Type B pancreatic cell (in vitro differentiated cells): ENCODE measurements around the gene MOBP. TPM values are rescaled to one million over a fixed set of nuclear protein-coding genes. Genes with fewer than 3 reads are reported as not detected.

ENCODE experiments used
- DNase-seq: peaks from one replicate; pipeline ENCODE4 v3.0.0; 2021; ENCODE audit warnings: mixed read lengths; ENCODE audit not compliant: unreplicated experiment; ENCODE audit errors: extremely low spot score
- H3K27ac Mint-ChIP-seq: 2 replicates; pipeline ENCODE4 v1.8.0; 2021; ENCODE audit warnings: mild to moderate bottlenecking, mixed read lengths
- H3K27me3 Mint-ChIP-seq: 2 replicates; pipeline ENCODE4 v1.8.0; 2021; ENCODE audit warnings: mixed read lengths
- H3K36me3 Mint-ChIP-seq: 2 replicates; pipeline ENCODE4 v1.8.0; 2021; ENCODE audit warnings: mixed read lengths
- H3K4me1 Mint-ChIP-seq: one replicate; pipeline ENCODE4 v1.8.0; 2021; ENCODE audit warnings: mixed read lengths; ENCODE audit not compliant: unreplicated experiment
- H3K4me3 Mint-ChIP-seq: 2 replicates; pipeline ENCODE4 v1.8.0; 2021; ENCODE audit warnings: mild to moderate bottlenecking, mixed read lengths
- H3K9me3 Mint-ChIP-seq: 2 replicates; pipeline ENCODE4 v1.8.0; 2021; ENCODE audit warnings: mixed read lengths
- total RNA-seq: library from RNA; stranded (reverse); gene quantifications from 2 replicates; pipeline ENCODE4 v1.2.1, GENCODE V29; 2021; ENCODE audit warnings: low replicate concordance
- TF ChIP-seq, protein P1 (sequence below): fragments of 200-600 bp; sonication (generic); conservative IDR thresholded peaks from 2 replicates; pipeline ENCODE4 v1.5.0; 2021; ENCODE audit warnings: antibody characterized with exemption, mild to moderate bottlenecking

Gene MOBP
- total RNA-seq, 1 donor from 2014 or later, result not detected

DNA sequence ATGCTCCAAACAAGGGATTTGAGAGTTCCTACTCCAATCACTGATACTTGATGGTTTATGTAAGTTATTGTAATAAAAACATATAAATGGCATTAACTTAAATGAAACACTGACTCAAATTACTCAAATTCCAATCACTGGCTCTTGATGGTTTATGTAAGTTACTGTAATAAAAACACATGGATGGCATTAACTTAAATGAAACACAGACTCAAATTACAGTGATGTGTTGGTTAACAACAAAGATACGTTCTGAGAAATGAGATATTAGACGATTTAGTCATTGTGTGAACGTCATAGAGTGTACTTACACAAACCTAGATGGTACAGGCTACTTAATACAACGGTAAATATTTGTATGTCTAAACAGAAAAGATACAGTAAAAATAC, 6.6 kb downstream of the MOBP start:
- Mint-ChIP-seq H3K27ac (peak overlapping the region; percentile 34), H3K4me3 (no peak overlapping the region), H3K27me3 (no peaks in the 10 kb centered on the region), H3K36me3 (no peaks in the 10 kb centered on the region), H3K4me1 (peaks cover 5% of the 10 kb centered on the region), H3K9me3 (no peaks in the 10 kb centered on the region)
- no peak for DNase-seq
- TF ChIP-seq, protein P1, sequence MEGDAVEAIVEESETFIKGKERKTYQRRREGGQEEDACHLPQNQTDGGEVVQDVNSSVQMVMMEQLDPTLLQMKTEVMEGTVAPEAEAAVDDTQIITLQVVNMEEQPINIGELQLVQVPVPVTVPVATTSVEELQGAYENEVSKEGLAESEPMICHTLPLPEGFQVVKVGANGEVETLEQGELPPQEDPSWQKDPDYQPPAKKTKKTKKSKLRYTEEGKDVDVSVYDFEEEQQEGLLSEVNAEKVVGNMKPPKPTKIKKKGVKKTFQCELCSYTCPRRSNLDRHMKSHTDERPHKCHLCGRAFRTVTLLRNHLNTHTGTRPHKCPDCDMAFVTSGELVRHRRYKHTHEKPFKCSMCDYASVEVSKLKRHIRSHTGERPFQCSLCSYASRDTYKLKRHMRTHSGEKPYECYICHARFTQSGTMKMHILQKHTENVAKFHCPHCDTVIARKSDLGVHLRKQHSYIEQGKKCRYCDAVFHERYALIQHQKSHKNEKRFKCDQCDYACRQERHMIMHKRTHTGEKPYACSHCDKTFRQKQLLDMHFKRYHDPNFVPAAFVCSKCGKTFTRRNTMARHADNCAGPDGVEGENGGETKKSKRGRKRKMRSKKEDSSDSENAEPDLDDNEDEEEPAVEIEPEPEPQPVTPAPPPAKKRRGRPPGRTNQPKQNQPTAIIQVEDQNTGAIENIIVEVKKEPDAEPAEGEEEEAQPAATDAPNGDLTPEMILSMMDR, result no peak

DNA sequence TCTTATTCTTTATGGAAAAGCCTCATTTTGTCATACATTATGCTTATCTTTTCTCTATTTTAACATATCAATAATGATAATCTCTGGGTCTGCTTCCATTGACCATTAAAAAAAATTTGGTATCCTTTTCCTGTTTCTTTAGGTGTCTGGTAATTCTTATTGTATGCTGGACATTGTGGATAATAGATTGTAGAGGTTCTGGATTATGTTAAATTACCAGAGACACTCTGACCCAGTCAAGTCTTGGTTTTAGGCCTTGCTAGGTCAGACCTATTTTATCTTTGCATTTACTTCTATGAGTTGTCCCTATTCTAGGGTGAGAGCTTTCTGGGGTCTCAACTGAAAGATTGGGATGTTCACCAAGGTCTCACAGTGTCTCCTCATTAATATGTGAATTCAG, 9.3 kb downstream of the MOBP start:
- DNase-seq, result no peak
- Mint-ChIP-seq H3K27me3 (no peaks in the 10 kb centered on the region), H3K4me1 (peaks cover 5% of the 10 kb centered on the region), H3K9me3 (no peaks in the 10 kb centered on the region), H3K27ac (no peak overlapping the region), H3K4me3 (no peak overlapping the region), H3K36me3 (no peaks in the 10 kb centered on the region)
- TF ChIP-seq, protein P1, result no peak

DNA sequence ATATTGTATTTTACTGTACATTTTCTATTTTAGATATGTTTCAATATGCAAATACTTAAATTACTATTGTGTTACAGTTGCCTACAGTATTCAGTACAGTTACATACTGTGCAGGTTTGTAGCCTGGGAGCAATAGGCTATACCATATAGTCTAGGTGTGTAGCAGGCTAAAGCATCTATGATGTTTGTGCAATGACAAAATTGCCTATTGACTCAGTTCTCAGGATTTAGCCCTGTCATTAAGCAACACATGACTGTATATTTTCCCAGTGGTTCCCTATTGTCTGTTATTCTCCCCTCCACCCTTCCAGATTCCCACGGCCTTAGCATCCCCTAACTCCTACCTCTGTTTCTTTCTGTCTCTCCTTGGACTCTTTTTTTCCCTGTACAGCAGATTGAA, 10.7 kb downstream of the MOBP start:
- peaks cover 4% of the 10 kb centered on the region for H3K4me1 Mint-ChIP-seq
- H3K9me3 Mint-ChIP-seq, result no peaks in the 10 kb centered on the region
- no peaks in the 10 kb centered on the region for H3K27me3 Mint-ChIP-seq
- DNase-seq, result no peak
- TF ChIP-seq, protein P1, result no peak
- H3K27ac Mint-ChIP-seq, result no peak overlapping the region
- no peak overlapping the region for H3K4me3 Mint-ChIP-seq
- H3K36me3 Mint-ChIP-seq, result no peaks in the 10 kb centered on the region

DNA sequence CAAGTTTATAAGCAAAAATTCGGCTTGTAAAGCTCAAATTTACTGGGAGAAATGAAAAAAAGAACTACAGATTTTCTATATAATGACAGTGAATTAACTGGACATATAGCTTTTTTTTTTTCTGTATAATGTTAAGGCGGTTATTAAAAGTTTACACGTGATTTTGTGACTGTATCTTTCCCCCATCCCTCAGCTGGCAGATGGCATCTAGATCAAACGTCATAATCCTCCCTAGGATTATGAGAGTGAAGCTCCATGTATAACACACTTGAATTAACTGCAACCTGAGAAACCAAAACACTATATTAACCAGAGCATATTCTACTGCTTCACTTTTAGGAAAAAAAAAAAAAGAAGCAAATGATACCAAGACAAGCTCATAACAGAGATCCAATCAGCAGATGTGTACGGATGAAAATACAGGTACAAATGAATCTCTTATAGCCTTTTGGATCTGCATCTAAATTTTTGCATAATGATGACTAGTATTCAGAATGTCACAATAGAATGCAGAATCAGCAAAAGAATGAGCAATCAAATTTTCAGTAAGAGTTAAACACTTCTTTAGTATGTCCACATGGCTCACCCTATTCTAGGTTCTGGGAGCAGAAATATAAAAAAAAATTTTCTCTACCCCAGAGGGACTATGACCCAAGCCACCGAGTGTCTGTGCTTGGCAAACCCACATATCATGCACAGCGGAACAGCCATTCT, 12.4 kb downstream of the MOBP start:
- TF ChIP-seq, protein P1, result no peak
- no peak for DNase-seq
- Mint-ChIP-seq H3K9me3 (no peaks in the 10 kb centered on the region), H3K36me3 (no peaks in the 10 kb centered on the region), H3K27ac (no peak overlapping the region), H3K4me1 (no peaks in the 10 kb centered on the region), H3K27me3 (no peaks in the 10 kb centered on the region), H3K4me3 (no peak overlapping the region)

DNA sequence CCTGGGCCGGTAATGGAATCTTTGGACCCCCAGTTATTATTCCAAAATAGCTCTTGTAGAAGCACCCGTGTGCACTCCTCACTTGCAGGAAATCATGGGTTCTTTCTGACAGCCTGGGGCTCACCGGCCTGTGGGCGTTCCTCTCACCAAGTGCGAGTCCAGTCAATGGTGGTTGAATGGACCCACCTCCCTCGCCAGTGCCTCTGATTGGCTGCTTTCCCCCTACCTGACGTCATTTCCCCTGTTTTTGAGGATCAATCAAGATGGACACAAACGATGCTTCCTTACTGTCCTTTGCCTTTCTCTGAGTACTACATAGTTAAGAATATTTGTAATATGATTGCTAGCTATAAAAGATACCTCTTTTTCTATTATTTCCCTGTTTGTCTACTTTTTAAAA, 18.1 kb downstream of the MOBP start:
- Mint-ChIP-seq H3K27ac (no peak overlapping the region), H3K9me3 (no peaks in the 10 kb centered on the region)
- TF ChIP-seq, protein P1, result no peak

More for the DNA sequence above, 18.1 kb downstream of the MOBP start:
- H3K4me3 Mint-ChIP-seq, result no peak overlapping the region
- no peak for DNase-seq
- peaks cover 16% of the 10 kb centered on the region for H3K27me3 Mint-ChIP-seq
- no peaks in the 10 kb centered on the region for H3K36me3 Mint-ChIP-seq
- H3K4me1 Mint-ChIP-seq, result no peaks in the 10 kb centered on the region
